Parathyroid adenoma (tissue), 2 donors: ENCODE data around the gene ARHGAP15.

ENCODE experiments used
- H2AFZ ChIP-seq: fragments of 300-600 bp; sonication (generic); one replicate; pipeline ENCODE4 v1.7.0; 2017; ENCODE audit warnings: antibody characterized with exemption, mild to moderate bottlenecking
- H3K27ac ChIP-seq: fragments of 300-600 bp; sonication (generic); one replicate; pipeline ENCODE4 v1.7.0; 2017
- H3K27me3 ChIP-seq: fragments of 300-600 bp; sonication (generic); one replicate; pipeline ENCODE4 v1.7.0; 2017; ENCODE audit warnings: low read length; ENCODE audit not compliant: control insufficient read depth, insufficient read depth
- H3K36me3 ChIP-seq: fragments of 300-600 bp; sonication (generic); one replicate; pipeline ENCODE4 v1.7.0; 2017; ENCODE audit warnings: low read length; ENCODE audit not compliant: control insufficient read depth, insufficient read depth
- H3K4me1 ChIP-seq: fragments of 300-600 bp; sonication (generic); one replicate; pipeline ENCODE4 v1.7.0; 2017; ENCODE audit warnings: control low read depth
- H3K4me2 ChIP-seq: fragments of 300-600 bp; sonication (generic); one replicate; pipeline ENCODE4 v1.7.0; 2017; ENCODE audit warnings: low read length
- H3K4me3 ChIP-seq: fragments of 300-600 bp; sonication (generic); one replicate; pipeline ENCODE4 v1.7.0; 2017; ENCODE audit warnings: low read depth, low read length
- H3K79me2 ChIP-seq: fragments of 300-600 bp; sonication (generic); one replicate; pipeline ENCODE4 v1.7.0; 2017; ENCODE audit warnings: control low read depth
- H3K9ac ChIP-seq: fragments of 300-600 bp; sonication (generic); one replicate; pipeline ENCODE4 v1.7.0; 2017; ENCODE audit warnings: mild to moderate bottlenecking
- H3K9me3 ChIP-seq: fragments of 300-600 bp; sonication (generic); one replicate; pipeline ENCODE4 v1.7.0; 2017; ENCODE audit warnings: low read length; ENCODE audit not compliant: control insufficient read depth
- CTCF ChIP-seq: fragments of 300-600 bp; sonication (generic); IDR thresholded peaks from one replicate; pipeline ENCODE4 v1.7.0; 2017; ENCODE audit warnings: antibody characterized with exemption, mild to moderate bottlenecking
- donor health status: primary hyperparathyroidism.

The ARHGAP15 gene

DNA sequence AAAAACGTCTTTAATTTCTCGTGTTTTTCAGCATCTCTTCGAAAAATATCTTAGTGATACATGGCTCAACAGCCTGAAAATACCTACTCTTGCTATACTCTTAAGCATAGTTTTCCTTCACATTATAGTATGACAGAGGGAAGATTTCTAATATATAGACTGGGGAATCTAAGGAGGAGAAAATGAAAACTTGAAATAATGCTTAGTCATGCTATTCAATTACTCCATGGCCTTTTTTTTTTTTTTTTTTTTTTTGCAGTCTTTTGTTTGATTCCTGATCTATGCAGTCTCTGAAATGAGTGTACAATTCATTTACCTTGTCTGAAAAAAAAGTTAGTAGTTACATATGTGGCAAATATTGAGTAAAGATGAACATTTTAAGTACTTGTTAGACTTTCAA, 337.8 kb downstream of the ARHGAP15 start:
- no peak overlapping the region for H2AFZ ChIP-seq
- no peak for TF ChIP-seq CTCF
- no peaks in the 10 kb centered on the region for H3K27me3 ChIP-seq
- no peak overlapping the region for H3K4me2 ChIP-seq
- no peak overlapping the region for H3K9ac ChIP-seq
- H3K9me3 ChIP-seq, result no peaks in the 10 kb centered on the region
- no peaks in the 10 kb centered on the region for H3K4me1 ChIP-seq
- no peak overlapping the region for H3K27ac ChIP-seq
- H3K79me2 ChIP-seq, result no peaks in the 10 kb centered on the region
- no peak overlapping the region for H3K4me3 ChIP-seq
- no peaks in the 10 kb centered on the region for H3K36me3 ChIP-seq

GRCh38 chr2:143468341-143468888, 339.2 kb downstream of the ARHGAP15 start:
- TF ChIP-seq CTCF, result no peak

DNA sequence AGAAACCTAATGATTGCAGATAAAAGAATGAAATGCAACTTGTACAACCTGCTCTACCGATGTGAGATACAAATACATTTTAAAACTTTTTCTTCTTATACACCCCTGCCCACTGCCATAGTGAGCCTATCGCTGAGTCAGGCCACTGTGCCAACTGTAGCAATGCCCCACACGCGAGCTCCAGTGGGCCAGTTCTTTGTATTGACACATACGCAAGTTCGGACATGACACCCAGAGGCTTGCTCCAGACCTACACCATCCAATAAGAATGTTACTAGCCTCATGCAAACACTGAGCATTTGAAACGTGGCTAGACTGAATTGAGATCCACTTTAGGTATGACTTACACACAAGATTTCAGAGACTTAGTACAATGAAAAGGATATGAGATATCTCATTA, 340.1 kb downstream of the ARHGAP15 start:
- Histone ChIP-seq H3K4me2 (no peak overlapping the region), H3K79me2 (no peaks in the 10 kb centered on the region), H3K9me3 (no peaks in the 10 kb centered on the region), H3K36me3 (no peaks in the 10 kb centered on the region), H3K27ac (no peak overlapping the region), H3K27me3 (no peaks in the 10 kb centered on the region), H3K4me1 (no peaks in the 10 kb centered on the region), H2AFZ (no peak overlapping the region), H3K4me3 (no peak overlapping the region), H3K9ac (no peak overlapping the region)
- TF ChIP-seq CTCF, result no peak

More at GRCh38 chr2:143468341-143468888, 339.2 kb downstream of the ARHGAP15 start:
- H3K79me2 ChIP-seq, result no peaks in the 10 kb centered on the region
- no peak overlapping the region for H3K4me2 ChIP-seq
- no peak overlapping the region for H3K4me3 ChIP-seq
- H3K9ac ChIP-seq, result no peak overlapping the region
- H3K36me3 ChIP-seq, result no peaks in the 10 kb centered on the region
- H3K9me3 ChIP-seq, result no peaks in the 10 kb centered on the region
- no peak overlapping the region for H2AFZ ChIP-seq
- no peaks in the 10 kb centered on the region for H3K27me3 ChIP-seq
- H3K4me1 ChIP-seq, result no peaks in the 10 kb centered on the region
- H3K27ac ChIP-seq, result no peak overlapping the region

GRCh38 chr2:143471550-143471949, 342.3 kb downstream of the ARHGAP15 start:
- Histone ChIP-seq H3K4me2 (no peak overlapping the region), H3K9ac (no peak overlapping the region), H3K79me2 (no peaks in the 10 kb centered on the region), H3K9me3 (no peaks in the 10 kb centered on the region), H3K4me1 (no peaks in the 10 kb centered on the region), H3K4me3 (no peak overlapping the region), H2AFZ (no peak overlapping the region), H3K27me3 (no peaks in the 10 kb centered on the region), H3K36me3 (no peaks in the 10 kb centered on the region), H3K27ac (no peak overlapping the region)
- TF ChIP-seq CTCF, result no peak

DNA sequence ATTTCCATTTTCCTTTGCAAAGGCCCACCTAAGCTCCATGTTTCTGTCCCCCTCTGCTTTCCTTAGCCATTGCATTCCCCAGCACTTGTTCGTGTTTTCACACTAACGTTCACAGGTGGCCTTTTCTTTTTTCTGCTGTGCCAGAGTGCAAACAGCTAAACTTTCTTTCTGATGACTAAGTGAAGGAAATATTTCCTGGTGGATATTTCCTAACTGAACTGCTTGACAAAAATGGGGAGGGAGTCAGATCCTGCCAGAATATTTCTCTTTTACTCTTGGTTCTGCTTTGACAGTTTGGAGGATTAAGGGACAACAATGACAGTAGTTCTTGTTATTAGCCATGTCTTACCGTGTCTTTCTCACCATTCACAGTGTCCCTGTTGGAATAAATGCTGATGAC, 344.0 kb downstream of the ARHGAP15 start:
- H3K36me3 ChIP-seq, result no peaks in the 10 kb centered on the region
- no peak overlapping the region for H3K4me3 ChIP-seq
- no peaks in the 10 kb centered on the region for H3K79me2 ChIP-seq
- TF ChIP-seq CTCF, result no peak
- no peak overlapping the region for H3K4me2 ChIP-seq
- no peaks in the 10 kb centered on the region for H3K4me1 ChIP-seq
- no peak overlapping the region for H3K9ac ChIP-seq
- no peaks in the 10 kb centered on the region for H3K27me3 ChIP-seq
- no peaks in the 10 kb centered on the region for H3K9me3 ChIP-seq
- H3K27ac ChIP-seq, result no peak overlapping the region
- no peak overlapping the region for H2AFZ ChIP-seq
